RWPE1 (cell line): Measurements from ENCODE around the gene SLC6A19.

Experiments
- CTCF ChIA-PET: fragments of 350-600 bp; sonication (Branson Sonifier 250); formaldehyde crosslinking; extraction: SDS; loops from one replicate; lab custom pipeline; 2021; lab: Yijun Ruan, JAX
- POLR2A ChIA-PET: fragments of 400-600 bp; formaldehyde crosslinking; extraction: SDS; loops from one replicate; lab custom pipeline; 2020; ENCODE audit warnings: antibody characterized with exemption; ENCODE audit not compliant: low non-redundant PET; lab: Yijun Ruan, JAX
- DNase-seq: peaks from one replicate; pipeline ENCODE4 v3.0.0; 2012; ENCODE audit warnings: low spot score
- H3K27ac ChIP-seq: fragments of 450-650 bp; 2 replicates; pipeline ENCODE4 v1.5.1; 2017
- CTCF ChIP-seq: fragments of 450-650 bp; conservative IDR thresholded peaks from 2 replicates; pipeline ENCODE4 v1.5.1; 2017; ENCODE audit warnings: low read depth, mild to moderate bottlenecking

Gene SLC6A19

GRCh38 chr5:1171340-1171941 is 30.0 kb upstream of the SLC6A19 start:
- DNase-seq = peak; percentile 43
- no peak overlapping the region for H3K27ac ChIP-seq
- TF ChIP-seq CTCF = no peak
- ChIA-PET POLR2A (no interaction called here), CTCF (interaction anchor here (0.6 to 0.7 kb wide), 2 partner anchors 30 to 745 kb away, joined by 3 read pairs; no protein-coding TSS in a partner anchor)

DNA sequence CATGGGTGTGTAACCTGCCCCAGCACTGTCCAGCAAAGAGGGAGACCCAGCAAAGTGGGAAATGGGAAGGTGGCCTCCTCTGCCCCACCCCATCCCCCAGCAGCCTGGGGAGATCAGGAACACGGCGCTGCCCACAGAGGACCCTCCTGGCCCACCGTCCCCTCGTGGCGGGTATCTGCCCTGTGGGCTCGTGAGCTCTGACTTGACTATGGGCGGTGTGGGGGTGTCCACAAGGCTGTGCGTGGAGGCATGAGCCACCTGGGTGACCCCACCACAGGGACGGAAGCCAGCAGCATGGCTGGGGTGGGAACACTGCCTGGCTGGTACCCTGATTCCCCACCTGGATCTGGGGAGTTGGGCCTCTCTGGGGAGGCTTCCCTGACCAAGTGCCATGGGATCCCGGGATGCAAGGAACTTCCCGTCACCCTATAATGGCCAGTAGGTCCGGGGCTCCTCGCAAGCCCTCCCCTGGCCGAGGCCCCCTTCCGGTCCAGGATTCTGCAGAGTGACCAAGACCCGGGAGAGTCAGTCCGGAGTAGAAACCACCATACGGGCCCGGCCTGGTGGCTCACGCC is 29.3 kb upstream of the SLC6A19 start:
- ChIA-PET POLR2A (no interaction called here), CTCF (interaction anchor here (0.6 to 0.7 kb wide), 4 partner anchors 31 to 1245 kb away, joined by 3 read pairs; no protein-coding TSS in a partner anchor)
- no peak overlapping the region for H3K27ac ChIP-seq
- DNase-seq = no peak
- TF ChIP-seq CTCF = no peak

DNA sequence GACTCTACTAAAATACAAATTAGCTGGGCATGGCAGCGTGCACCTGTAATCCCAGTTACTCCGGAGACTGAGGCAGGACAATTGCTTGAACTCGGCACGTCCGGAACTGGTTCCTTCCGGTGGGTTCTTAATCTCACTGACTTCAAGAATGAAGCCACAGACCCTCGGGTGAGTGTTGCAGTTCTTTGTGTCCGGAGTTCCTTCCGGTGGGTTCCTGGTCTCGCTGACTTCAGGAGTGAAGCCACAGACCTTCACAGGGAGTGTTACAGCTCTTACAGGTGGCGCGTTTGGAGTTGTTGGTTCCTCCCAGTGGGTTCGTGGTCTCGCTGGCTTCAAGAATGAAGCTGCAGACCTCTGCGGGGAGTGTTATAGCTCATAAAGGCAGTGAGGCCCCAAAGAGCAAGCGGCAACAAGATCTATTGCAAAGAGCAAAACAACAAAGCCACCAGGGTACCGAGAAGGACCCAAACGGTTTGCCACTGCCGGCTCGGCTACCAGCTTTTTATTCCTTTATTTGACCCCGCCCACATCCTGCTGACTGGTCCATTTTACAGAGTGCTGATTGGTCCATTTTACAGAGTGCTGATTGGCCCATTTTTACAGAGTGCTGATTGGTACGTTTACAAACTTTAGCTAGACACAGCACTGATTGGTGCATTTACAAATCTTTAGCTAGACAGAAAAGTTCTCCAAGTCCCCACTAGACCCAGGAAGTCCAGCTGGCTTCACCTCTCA is 28.6 kb upstream of the SLC6A19 start:
- POLR2A ChIA-PET = no interaction called here
- no peak for DNase-seq
- H3K27ac ChIP-seq = no peak overlapping the region
- CTCF ChIA-PET = interaction anchor here (0.6 to 1.4 kb wide), 3 partner anchors 55 to 1244 kb away, joined by 3 read pairs; no protein-coding TSS in a partner anchor
- no peak for TF ChIP-seq CTCF

- no peak for DNase-seq
- peak overlapping the region; percentile 68 for H3K27ac ChIP-seq
- CTCF ChIA-PET = interaction anchor here (0.6 to 1.7 kb wide), 27 partner anchors 10 to 471 kb away, joined by 3 to 14 read pairs (median 4); no protein-coding TSS in a partner anchor
- POLR2A ChIA-PET = no interaction called here
- TF ChIP-seq CTCF = no peak
Measured at GRCh38 chr5:1173485-1174070, 27.8 kb upstream of the SLC6A19 start.

DNA sequence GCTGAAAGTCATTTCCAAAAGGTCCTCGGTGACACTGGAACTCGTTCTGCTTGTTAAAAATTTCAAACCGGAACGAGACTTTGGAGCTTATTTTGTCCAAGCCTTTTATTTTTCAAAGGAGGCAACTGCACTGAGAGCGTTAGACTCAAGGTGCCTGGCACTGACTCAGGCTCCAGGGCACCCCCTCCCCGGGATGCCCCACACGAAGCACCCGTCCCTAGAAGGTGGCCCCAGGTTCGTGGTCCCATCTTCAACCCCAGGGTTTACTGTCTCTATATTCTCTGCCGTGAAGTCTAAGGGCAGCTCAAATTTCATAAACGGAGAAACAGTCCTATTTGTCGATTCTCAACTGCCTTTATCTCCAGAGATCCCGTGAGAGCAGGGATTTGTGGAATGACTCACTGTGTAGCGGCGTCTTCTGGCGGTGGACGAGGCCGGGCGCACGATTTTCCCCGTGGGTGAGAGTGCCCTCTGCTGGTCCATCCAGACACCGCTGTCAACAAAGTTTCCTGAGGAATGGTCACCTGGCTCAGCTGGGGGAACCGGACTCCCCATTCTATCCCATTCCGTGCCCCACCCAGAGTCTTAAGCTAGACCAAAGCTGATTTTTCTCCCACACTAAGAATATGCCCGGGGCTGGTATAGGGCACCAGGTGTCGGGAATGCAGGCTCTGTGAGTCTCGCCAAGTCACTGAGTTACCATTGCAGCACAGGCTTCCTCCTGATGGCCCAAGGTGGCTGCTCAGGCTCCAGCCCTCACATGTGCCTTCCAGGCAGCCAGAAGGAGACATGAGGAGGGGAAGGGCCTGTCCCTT is 27.1 kb upstream of the SLC6A19 start:
- ChIA-PET POLR2A (no interaction called here), CTCF (interaction anchor here (0.5 to 1.7 kb wide), 34 partner anchors 9 to 471 kb away, joined by 3 to 14 read pairs (median 4); no protein-coding TSS in a partner anchor)
- TF ChIP-seq CTCF = peak; percentile 95
- peak overlapping the region; percentile 68 for H3K27ac ChIP-seq
- DNase-seq = peak; percentile 86
